Amniotic epithelial cell (primary cell): ENCODE data around the gene RNF150.

Source experiments
- DNase-seq: peaks from one replicate; pipeline ENCODE4 v3.0.0-alpha.2; 2010; ENCODE audit warnings: low read depth

RNF150 gene

DNA sequence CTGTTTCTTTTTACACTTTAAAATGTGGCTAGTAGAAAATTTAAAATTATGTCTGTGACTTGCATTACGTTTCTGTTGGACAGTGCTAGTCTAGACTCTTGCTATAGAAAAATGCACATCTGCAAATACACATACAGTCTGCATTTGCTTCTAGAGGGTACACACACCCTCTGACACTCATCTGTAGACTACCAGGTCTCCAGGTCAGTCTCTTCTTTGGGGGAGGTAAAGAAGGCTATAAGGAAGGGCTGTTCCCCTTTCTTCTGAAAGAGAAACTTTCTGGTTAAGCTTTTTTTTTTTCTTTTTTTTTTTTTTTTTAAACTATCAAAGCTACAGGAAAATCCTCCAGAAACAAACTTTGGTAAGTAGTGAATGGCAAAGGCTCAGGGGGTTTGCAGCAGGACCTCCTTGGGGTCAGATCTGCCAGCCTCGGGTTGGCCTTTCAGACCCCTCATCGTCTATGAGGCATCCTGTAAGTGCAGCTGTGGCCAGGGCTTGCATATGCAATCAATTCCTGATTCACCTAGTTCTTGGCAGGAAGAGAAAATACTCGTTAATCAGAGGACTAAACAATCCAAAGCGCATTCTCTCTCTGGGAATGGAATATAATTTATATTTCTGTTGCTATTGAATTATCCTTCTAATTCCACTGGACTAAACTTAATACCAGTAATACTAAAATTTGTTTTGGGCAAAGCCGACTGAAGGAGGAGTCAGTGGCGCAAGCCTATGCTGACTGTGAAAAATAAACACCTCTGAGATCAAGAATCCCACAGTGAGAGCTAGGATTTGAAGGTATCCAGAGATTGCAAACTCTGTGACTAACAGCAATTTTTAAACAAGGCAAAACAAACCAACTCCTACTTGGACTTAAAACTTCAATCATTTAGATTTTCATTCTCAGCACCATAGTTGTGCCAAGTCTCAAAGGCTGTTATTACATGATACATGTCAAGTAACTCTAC is 267.7 kb downstream of the RNF150 start:
- peak; percentile 43 for DNase-seq

DNA sequence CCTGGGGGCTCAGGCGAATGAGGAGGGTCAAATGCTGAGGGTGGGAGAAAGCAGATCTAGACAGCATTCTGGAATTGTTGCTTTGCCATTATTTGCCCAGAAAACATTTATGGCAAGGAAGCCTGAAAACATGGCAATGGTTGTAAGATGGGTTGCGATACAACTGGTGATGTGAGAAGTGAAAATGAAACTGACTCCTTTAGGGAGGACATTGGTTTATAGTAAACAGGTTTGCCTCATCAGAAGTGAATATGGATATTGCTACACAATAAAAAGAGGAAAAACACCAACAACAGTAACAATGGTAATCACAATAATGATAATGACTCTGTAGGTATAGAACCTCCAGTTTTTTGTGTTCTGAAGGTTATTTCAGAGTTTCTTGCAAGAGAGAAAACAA is 270.1 kb downstream of the RNF150 start:
- no peak for DNase-seq

- DNase-seq, result no peak
Observed at GRCh38 chr4:140862177-140862442, 271.2 kb downstream of the RNF150 start.

- DNase-seq, result peak; percentile 85
Observed at GRCh38 chr4:140861359-140862176, 271.7 kb downstream of the RNF150 start.

DNA sequence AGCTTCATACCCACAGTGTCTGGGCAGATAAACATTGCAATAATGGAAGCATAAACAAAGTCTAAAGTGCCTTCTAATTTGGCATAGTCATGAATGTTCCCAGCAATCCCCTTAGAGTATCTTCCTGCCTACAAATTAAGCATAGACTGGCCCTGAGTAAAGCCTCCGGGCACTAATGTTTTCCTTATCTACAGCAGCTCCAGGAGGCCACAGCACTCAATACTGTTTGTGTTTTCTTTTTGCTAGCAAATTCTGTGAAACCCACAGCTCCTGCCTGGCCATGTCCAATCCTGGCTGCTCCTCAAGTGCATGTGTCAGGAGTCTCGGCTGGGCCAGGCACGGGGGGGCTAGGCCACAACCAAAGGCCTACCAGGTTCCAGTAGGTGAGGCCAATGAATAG is 274.4 kb downstream of the RNF150 start:
- no peak for DNase-seq

- DNase-seq, result no peak
Observed at GRCh38 chr4:140857111-140857510, 276.2 kb downstream of the RNF150 start.

GRCh38 chr4:140856621-140857062 is 276.6 kb downstream of the RNF150 start:
- DNase-seq, result peak; percentile 44

DNA sequence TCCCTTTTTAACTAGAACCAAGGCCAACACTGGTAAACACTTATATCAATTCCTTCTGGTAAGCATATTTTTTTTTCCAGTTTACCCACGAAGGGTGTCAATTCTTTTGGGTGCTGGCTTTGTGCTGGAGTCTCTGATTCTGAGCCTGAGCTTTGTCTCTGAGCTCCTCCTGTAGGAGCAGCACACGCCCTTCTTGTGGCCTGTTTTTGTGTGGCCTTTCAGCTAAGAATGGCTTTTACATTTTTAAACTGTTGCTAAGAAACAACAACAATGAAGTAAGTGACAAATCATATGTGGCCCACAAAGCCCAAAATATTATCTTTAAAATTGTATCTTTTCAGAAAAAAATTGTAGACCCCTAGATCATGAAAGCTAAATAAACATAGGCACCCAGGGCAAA is 279.1 kb downstream of the RNF150 start:
- no peak for DNase-seq

GRCh38 chr4:140851804-140852203 is 281.5 kb downstream of the RNF150 start:
- DNase-seq, result no peak

GRCh38 chr4:140851032-140851636 is 282.1 kb downstream of the RNF150 start:
- DNase-seq, result peak; percentile 47

DNA sequence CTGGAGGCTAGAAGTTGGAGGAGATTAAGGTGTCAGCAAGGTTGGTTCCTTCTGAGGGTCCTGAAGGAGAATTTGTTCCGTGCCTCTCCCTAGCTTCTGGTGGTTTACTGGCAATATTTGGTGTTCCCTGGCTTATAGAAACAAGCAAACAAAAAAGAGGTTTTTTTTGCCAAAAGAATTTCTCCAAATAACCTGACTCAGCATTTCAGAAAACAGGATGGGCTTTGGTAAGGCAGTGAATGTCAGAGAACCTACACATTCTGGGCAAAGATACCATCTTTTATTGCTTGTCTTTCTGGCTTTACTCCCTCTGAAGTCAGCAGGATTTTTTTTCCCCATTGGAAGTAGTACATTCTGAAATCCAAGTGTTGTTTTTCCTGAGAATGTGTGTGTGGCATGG is 283.7 kb downstream of the RNF150 start:
- no peak for DNase-seq

- DNase-seq, result no peak
Observed at GRCh38 chr4:140846736-140847135, 286.5 kb downstream of the RNF150 start.

- no peak for DNase-seq
Observed at GRCh38 chr4:140844061-140844460, 289.2 kb downstream of the RNF150 start.

DNA sequence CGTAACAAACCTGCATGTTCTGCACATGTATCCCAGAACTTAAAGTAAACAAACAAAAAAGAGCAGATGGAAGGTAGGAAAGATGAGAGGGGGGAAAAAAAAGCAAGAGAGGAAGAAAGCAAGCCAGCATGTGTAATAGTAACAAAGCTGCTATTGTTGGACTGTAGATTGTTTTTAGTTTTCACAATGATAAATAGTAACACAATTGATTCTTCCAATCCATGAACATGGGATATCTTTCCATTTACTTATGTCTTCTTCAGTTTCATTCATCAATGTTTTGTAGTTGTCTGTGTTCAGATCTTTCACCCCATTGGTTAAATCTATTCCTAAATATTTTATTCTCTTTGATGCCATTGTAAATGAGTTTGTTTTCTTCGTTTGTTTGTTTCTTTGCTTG is 292.1 kb downstream of the RNF150 start:
- DNase-seq, result no peak

DNA sequence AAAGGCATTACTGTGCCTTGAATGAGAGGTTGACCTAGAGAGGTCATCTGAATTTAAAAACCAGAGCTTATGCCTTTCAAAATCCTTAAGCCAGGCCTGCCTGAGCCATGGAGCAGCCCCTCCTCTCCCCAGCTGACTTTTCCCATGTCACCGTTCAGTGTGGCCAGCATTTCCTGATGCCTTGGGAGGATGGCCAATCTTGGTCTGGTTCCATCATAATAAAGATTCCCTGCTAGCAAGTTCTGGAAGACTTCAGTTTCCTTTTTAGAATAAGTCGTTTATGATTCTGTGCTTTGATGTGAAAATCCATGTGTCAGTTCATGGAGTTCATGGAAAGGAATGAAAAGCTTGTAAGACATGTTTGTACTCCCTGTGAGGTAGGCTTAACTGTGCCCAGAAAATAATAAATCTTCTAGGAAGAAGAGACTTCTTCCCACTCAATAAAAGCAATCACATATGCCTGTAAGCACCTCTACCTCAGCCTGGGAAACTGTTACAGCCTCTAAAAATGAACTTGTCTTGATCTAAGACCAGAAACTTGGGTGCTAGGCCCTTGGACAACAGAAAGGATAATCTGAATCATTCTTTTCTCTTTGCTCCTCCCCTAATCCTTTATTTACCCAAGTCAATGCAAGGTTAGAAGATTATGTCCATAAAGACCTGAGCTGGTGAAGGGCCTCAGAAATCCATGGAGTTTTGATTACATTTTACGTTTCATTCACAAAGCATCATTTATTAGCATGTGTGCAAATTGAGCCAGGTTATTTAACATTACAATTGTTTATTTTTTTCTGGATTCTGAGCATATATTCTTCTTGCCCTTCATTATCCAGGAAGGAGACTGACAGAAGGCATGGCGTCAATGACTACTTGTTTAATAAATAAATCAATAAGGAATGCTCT is 293.1 kb downstream of the RNF150 start:
- peak; percentile 35 for DNase-seq

DNA sequence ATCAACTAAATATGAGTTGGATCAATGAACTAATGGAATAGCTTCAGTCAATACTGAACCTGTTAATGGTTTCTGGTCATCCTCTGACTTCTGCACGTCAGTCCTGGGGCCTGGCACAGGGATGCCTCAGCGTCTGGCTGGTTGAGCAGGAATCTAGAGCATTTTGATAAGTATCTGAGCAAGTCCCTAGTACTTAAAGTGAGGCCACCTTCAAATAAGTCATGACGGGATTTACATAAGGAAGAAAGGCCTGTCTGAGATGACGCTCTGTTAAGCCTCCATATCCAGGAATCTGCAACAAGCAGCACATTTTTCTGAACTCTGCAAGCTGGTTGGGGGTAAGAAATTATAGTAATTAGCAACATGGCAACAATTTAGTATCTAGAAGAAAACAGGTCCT is 293.9 kb downstream of the RNF150 start:
- DNase-seq, result peak; percentile 6

DNA sequence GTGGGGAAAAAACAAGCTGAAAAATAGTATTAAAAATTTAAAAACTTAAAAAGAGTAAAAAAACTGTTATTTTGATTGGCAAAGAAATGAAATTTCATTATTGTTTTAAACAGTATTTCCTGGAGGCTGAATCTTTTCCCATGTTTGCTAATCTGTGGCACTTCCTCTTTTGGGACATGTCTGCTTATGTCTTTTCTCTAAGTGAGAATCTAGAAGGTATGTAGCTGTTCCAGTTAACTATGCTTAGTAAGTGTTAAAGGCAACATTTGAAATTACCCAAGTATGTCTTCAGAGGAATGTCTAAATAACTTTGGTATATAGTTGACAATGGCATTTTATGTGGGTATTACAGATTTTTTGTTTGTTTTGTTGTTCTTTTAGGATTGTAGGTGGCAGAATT is 295.5 kb downstream of the RNF150 start:
- DNase-seq, result no peak

DNA sequence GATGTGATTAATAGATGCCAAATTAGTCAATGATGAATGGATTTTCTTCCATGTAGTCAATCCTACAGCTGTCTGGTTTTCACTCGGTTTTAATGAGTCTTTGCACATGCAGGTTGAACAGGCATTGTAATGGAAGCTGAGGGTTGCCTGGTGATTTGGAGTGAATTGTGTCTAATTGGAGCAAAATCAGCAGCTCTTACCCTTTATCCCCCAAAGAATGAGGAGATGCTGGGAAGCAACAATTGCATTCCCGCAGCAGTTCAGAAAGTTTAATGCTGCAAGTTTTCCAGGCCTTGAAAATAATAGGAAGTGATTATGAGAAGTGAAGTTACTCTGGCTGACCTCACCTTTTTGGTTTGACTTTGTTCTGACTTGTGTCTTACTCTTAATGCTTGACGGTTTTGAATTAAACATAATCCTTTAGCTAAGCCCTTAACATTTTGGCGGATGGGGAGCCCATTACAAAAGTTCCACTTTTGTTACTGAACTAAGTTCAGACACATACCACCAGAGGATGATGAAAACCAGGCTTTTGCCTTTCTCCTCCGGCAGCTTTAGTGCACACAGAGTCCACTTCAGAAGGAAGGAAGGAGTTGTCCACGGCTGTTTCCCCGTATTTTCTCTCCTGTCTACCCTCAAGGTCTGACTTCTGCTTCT is 298.3 kb downstream of the RNF150 start:
- DNase-seq, result no peak

DNA sequence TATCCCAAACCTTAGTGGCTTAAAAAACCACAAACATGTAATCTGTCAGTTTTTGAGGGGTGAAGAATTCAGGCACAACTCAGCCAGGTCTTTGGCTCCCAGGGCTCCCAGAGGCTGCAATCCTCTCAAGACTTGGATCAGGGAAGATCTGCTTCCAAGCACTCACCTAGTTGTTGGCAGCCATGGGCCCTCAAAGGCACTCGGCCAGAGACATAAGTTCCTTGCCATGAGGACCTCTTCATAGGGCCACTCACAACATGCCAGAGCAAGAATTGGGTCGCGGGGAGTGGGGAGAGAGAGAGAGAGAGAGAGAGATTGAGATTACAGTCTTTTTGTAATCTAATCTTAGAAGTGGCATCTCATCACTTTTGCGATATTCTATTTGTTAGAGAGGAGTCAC is 300.0 kb downstream of the RNF150 start:
- no peak for DNase-seq

DNA sequence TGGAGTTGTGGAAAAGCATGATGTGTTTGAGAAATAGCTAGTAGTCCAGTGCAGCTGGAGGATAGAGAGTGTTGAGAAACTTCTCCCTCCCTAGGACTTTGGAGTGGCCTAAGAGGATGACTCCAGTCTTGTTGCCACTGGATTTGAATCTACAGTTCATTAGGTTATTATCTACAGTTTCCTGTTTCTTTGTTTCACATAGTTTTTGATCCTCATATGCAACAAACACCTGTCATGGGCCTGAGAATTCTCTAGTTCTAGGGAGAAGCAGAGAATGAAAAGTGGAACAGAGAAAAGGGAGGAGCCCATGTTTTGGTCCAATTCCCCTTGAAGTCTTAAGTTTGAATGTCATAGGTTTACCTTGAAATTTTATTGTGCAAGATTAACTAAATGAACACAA is 303.4 kb downstream of the RNF150 start:
- no peak for DNase-seq

GRCh38 chr4:140826701-140827027 is 306.6 kb downstream of the RNF150 start:
- DNase-seq, result no peak
